Stomach (tissue), 9 donors: ENCODE data around the gene LAMP1. TPM values are rescaled to one million over a fixed set of nuclear protein-coding genes. Genes with fewer than 3 reads are reported as not detected.

Experiments used
- DNase-seq, 2 donors: peaks; one replicate each; pipeline versions ENCODE4 v3.0.0 to v3.0.0-alpha.2; 2013 to 2019
- H3K27ac ChIP-seq, 5 donors: fragments of 200-600 bp in 4 of 5; sonication (generic) in 4 of 5; one replicate each; pipeline ENCODE4 v1.5.1; 2013 to 2019; ENCODE audit warnings: mild to moderate bottlenecking in 1 of 5, moderate library complexity in 1 of 5
- H3K27me3 ChIP-seq, 3 donors: fragments of 200-600 bp; sonication (generic); one replicate each; pipeline ENCODE4 v1.5.1; 2017 to 2019; ENCODE audit warnings: mixed run types in 1 of 3
- H3K36me3 ChIP-seq, 4 donors: fragments of 200-600 bp; sonication (generic); 1 replicate in 3 of 4; 2 replicates in 1 of 4; pipeline ENCODE4 v1.5.1; 2016 to 2019
- H3K4me1 ChIP-seq, 4 donors: fragments of 200-600 bp; sonication (generic); one replicate each; pipeline ENCODE4 v1.5.1; 2016 to 2019
- H3K4me3 ChIP-seq, 4 donors: fragments of 200-600 bp; sonication (generic) in 3 of 4; one replicate each; pipeline ENCODE4 v1.5.1; 2016 to 2019; ENCODE audit warnings: mild to moderate bottlenecking in 1 of 4
- H3K9me3 ChIP-seq, 4 donors: fragments of 200-600 bp; sonication (generic); one replicate each; pipeline ENCODE4 v1.5.1; 2016 to 2019
- EP300 ChIP-seq: sonication (generic); formaldehyde crosslinking; IDR thresholded peaks from one replicate; pipeline ENCODE4 v1.6.1; 2017; ENCODE audit warnings: antibody characterized with exemption
- POLR2A ChIP-seq, 4 donors: fragments of 450-650 bp; IDR thresholded peaks; one replicate each; pipeline ENCODE4 v1.6.1; 2016; ENCODE audit warnings: antibody characterized with exemption in 4 of 4, control low read depth in 2 of 4, mild to moderate bottlenecking in 1 of 4, moderate library complexity in 1 of 4
- POLR2AphosphoS5 ChIP-seq, 3 donors: sonication (generic); formaldehyde crosslinking; IDR thresholded peaks; one replicate each; pipeline ENCODE4 v1.6.1; 2016; ENCODE audit warnings: antibody characterized with exemption in 3 of 3
- WGBS, 5 donors: extraction: QIAGEN DNeasy Blood & Tissue Kit in 3 of 5; methylation state at CpG; one replicate each; pipeline versions ENCODE4 v1.1.5 to v1.1.7; 2013 to 2018; 5-methylcytosine and 5-hydroxymethylcytosine counted together
- intact Hi-C: fragments of 100-400 bp; cut with DNase I; formaldehyde crosslinking; loops from one replicate; pipeline ENCODE4 v1.15.1; 2023; ENCODE audit warnings: low total_unique reads
- polyA plus RNA-seq, 3 donors: library from polyadenylated mRNA; stranded (reverse); fragments of 200-250 nt; gene quantifications; one replicate each; pipeline ENCODE4 v1.2.3, GENCODE V29; 2013
- total RNA-seq, 5 donors: library from RNA; depleted of rRNA; stranded (reverse); fragments of >200 nt; gene quantifications; one replicate each; pipeline versions ENCODE4 v1.1.0 to v1.2.3, GENCODE V29; 2014 to 2016
- TF ChIP-seq, protein P1 (sequence below), 7 experiments: fragments of 450-650 bp in 4 of 7; fragments of 200-600 bp in 3 of 7; sonication (generic) in 3 of 7; IDR thresholded peaks; one replicate each; pipeline ENCODE4 v1.5.1; 2016 to 2019; ENCODE audit warnings: antibody characterized with exemption in 7 of 7, control low read depth in 2 of 7, mild to moderate bottlenecking in 1 of 7
- donor health status: healthy with polysubstance abuse.
- donor health status: Bipolar disorder and iron deficiency.
- donor health status: healthy.

The LAMP1 gene
- total and polyA plus RNA-seq, 8 donors, result 20.9 to 121 (median 50.0) TPM

DNA sequence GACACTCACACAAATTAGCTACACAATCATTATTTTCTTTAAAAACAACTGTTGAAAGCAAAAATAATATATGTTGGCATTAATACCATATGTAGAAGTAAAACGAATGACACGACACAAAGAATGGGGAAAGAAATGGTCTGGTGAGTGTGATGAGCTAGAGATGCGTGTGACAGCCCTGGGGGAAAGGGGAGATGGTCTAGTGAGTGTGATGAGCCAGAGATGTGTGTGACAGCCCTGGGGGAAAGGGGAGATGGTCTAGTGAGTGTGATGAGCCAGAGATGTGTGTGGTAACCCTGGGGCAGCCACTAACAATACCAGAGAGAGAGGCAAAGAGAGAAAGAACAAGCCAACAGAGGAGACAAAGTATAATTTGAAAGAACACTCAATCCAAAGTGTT is 22.3 kb upstream of the LAMP1 start:
- 81 to 91% (median 86%) methylated on average over 3 of the region's 3 CpGs for WGBS, 5 donors
- intact Hi-C loops, result loop anchor here (10.0 kb wide), 1 partner anchor 120 kb away; no protein-coding TSS in a partner anchor

DNA sequence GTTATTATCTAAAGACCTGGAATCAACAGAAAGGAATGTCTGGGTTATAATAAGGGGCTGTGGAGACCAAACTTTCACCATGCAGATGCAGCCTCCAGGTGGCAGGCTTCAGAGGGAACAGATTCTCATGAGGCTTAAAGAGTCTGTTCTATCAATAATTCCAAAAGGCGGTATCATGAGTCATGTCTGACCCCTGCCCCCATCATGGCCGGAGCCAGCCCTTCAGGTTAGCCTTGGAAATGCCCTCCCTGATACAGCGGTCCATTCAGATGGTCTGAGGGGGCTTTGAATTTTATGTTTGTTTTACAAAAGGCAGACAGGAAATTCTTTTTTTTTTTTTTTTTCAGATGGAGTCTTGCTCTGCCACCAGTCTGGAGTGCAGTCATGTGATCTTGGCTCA is 21.7 kb upstream of the LAMP1 start:
- H3K27me3 ChIP-seq, result no peaks in the 10 kb centered on the region
- H3K36me3 ChIP-seq, result peaks cover 0 to 6% (median 2%) of the 10 kb centered on the region in 4 donors
- no peaks in the 10 kb centered on the region for H3K9me3 ChIP-seq
- peak; percentile 50 to 79 for DNase-seq
- TF ChIP-seq POLR2A (IDR thresholded peaks at IDR 0.05) (no peak), POLR2AphosphoS5 (IDR thresholded peaks at IDR 0.05) (peak in 1 of 3 donors; percentile 42), EP300 (no peak)
- TF ChIP-seq, protein P1, sequence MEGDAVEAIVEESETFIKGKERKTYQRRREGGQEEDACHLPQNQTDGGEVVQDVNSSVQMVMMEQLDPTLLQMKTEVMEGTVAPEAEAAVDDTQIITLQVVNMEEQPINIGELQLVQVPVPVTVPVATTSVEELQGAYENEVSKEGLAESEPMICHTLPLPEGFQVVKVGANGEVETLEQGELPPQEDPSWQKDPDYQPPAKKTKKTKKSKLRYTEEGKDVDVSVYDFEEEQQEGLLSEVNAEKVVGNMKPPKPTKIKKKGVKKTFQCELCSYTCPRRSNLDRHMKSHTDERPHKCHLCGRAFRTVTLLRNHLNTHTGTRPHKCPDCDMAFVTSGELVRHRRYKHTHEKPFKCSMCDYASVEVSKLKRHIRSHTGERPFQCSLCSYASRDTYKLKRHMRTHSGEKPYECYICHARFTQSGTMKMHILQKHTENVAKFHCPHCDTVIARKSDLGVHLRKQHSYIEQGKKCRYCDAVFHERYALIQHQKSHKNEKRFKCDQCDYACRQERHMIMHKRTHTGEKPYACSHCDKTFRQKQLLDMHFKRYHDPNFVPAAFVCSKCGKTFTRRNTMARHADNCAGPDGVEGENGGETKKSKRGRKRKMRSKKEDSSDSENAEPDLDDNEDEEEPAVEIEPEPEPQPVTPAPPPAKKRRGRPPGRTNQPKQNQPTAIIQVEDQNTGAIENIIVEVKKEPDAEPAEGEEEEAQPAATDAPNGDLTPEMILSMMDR (IDR thresholded peaks at IDR 0.05), result peak in 4 of 7 experiments; percentile 36 to 58 (median 42)
- intact Hi-C loops, result loop anchor here (10.0 kb wide), 1 partner anchor 119 kb away; no protein-coding TSS in a partner anchor
- 1 to 7% (median 4%) methylated on average over 3 of the region's 3 CpGs for WGBS, 5 donors
- no peak overlapping the region for H3K4me3 ChIP-seq
- no peak overlapping the region for H3K27ac ChIP-seq
- H3K4me1 ChIP-seq, result peaks cover 0 to 11% (median 4%) of the 10 kb centered on the region in 4 donors

More for the DNA sequence above, 22.3 kb upstream of the LAMP1 start:
- Histone ChIP-seq H3K36me3 (peaks cover 0 to 6% (median 2%) of the 10 kb centered on the region in 4 donors), H3K27ac (no peak overlapping the region), H3K9me3 (no peaks in the 10 kb centered on the region), H3K27me3 (no peaks in the 10 kb centered on the region), H3K4me3 (no peak overlapping the region), H3K4me1 (peaks cover 0 to 11% (median 4%) of the 10 kb centered on the region in 4 donors)
- no peak for DNase-seq
- TF ChIP-seq POLR2A (IDR thresholded peaks at IDR 0.05), result no peak
- TF ChIP-seq POLR2AphosphoS5 (IDR thresholded peaks at IDR 0.05), result no peak
- TF ChIP-seq, protein P1 (IDR thresholded peaks at IDR 0.05), result no peak
- TF ChIP-seq EP300, result no peak

DNA sequence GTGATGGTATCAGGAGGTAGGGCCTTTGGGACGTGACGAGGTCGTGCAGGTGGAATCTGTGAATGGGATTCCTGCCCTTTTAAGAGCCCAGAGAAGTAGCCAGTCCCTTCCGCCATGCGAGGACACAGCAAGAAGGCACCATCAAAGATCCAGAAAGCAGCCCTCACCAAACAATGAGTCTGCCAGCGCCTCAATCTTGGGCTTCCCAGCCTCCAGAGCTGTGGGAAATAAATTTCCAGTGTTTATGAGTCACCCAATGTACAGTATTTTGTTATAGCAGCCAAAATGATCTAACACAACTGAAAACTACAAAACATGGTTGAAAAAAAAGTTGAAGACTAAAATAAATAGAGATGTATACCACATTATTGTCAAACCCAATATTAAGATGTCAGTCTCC is 16.9 kb upstream of the LAMP1 start:
- no peak overlapping the region for H3K4me3 ChIP-seq
- no peak overlapping the region for H3K27ac ChIP-seq
- WGBS, 5 donors, result 85 to 92% (median 89%) methylated on average over 6 of the region's 6 CpGs
- H3K27me3 ChIP-seq, result no peaks in the 10 kb centered on the region
- no peaks in the 10 kb centered on the region for H3K36me3 ChIP-seq
- TF ChIP-seq POLR2A (IDR thresholded peaks at IDR 0.05) (no peak), EP300 (no peak), POLR2AphosphoS5 (IDR thresholded peaks at IDR 0.05) (no peak)
- TF ChIP-seq, protein P1 (IDR thresholded peaks at IDR 0.05), result no peak
- intact Hi-C loops, result no loop called here
- peaks cover 0 to 9% (median 3%) of the 10 kb centered on the region in 4 donors for H3K4me1 ChIP-seq
- H3K9me3 ChIP-seq, result no peaks in the 10 kb centered on the region
- no peak for DNase-seq

DNA sequence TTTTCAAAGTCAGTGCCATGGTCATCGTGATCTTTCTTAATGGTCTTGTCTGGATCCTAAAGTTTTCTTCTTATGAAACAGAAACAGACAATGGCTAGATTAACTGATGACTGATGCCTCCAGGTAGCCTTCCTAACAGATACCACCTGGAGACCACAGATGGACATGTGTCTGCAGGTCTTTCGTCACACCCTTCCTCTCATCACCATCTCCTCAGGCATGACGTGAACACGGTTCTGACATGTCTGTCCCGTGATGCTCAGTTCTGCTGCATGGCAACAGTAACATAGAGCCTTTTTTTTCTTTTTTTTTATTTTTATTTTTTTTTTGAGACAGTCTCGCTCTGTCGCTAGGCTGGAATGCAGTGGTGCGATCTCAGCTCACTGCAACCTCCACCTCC is 13.1 kb upstream of the LAMP1 start:
- DNase-seq, result no peak
- Histone ChIP-seq H3K4me1 (no peaks in the 10 kb centered on the region), H3K4me3 (no peak overlapping the region), H3K9me3 (no peaks in the 10 kb centered on the region), H3K36me3 (no peaks in the 10 kb centered on the region), H3K27me3 (peaks cover 0 to 28% (median 0%) of the 10 kb centered on the region in 3 donors), H3K27ac (no peak overlapping the region)
- WGBS, 5 donors, result 81 to 90% (median 88%) methylated on average over 8 of the region's 8 CpGs
- TF ChIP-seq, protein P1 (IDR thresholded peaks at IDR 0.05), result no peak
- TF ChIP-seq POLR2AphosphoS5 (IDR thresholded peaks at IDR 0.05) (no peak), EP300 (no peak), POLR2A (IDR thresholded peaks at IDR 0.05) (no peak)
- intact Hi-C loops, result no loop called here
